Prostate gland (tissue), 2 donors: ENCODE measurements around the gene MAP3K20. TPM values are rescaled to one million over a fixed set of nuclear protein-coding genes. Genes with fewer than 3 reads are reported as not detected.

Experiments used
- DNase-seq: peaks from one replicate; pipeline ENCODE4 v3.0.0-alpha.2; 2019; ENCODE audit warnings: low spot score
- H3K27ac ChIP-seq, 2 donors: fragments of 200-600 bp; sonication (generic); 2 replicates each; pipeline ENCODE4 v1.5.1; 2017 to 2019
- H3K27me3 ChIP-seq: fragments of 200-600 bp; sonication (generic); replicated peaks from 2 replicates; pipeline ENCODE4 v1.5.1; 2019; ENCODE audit not compliant: insufficient read depth
- H3K36me3 ChIP-seq, 2 donors: fragments of 200-600 bp; sonication (generic); 1 replicate in 1 of 2; 2 replicates in 1 of 2; pipeline versions ENCODE4 v1.5.1 to v1.8.1; 2017 to 2019
- H3K4me1 ChIP-seq: fragments of 200-600 bp; sonication (generic); replicated peaks from 2 replicates; pipeline ENCODE4 v1.5.1; 2019
- H3K4me3 ChIP-seq, 2 donors: fragments of 200-600 bp; sonication (generic); 2 replicates each; pipeline ENCODE4 v1.5.1; 2017 to 2019
- H3K9me3 ChIP-seq: fragments of 200-600 bp; sonication (generic); 2 replicates; pipeline ENCODE4 v1.5.1; 2017
- POLR2A ChIP-seq: fragments of 450-650 bp; IDR thresholded peaks from one replicate; pipeline ENCODE4 v1.6.1; 2016; ENCODE audit warnings: antibody characterized with exemption, mild to moderate bottlenecking
- POLR2AphosphoS5 ChIP-seq: sonication (generic); formaldehyde crosslinking; IDR thresholded peaks from one replicate; pipeline ENCODE4 v1.6.1; 2017; ENCODE audit warnings: antibody characterized with exemption
- WGBS: methylation state at CpG from one replicate; pipeline ENCODE4 v1.1.5; 2018; 5-methylcytosine and 5-hydroxymethylcytosine counted together
- intact Hi-C: fragments of 100-400 bp; cut with DNase I; formaldehyde crosslinking; loops from one replicate; pipeline ENCODE4 v1.14.2; 2022
- total RNA-seq, 2 donors: library from RNA; depleted of rRNA; stranded (reverse); fragments of >200 nt; gene quantifications; one replicate each; pipeline ENCODE4 v1.1.0, GENCODE V29; 2016
- TF ChIP-seq, protein P1 (sequence below), 4 experiments: fragments of 200-600 bp in 2 of 4; fragments of 450-650 bp in 2 of 4; sonication (generic) in 2 of 4; IDR thresholded peaks; 1 replicate in 3 of 4; 2 replicates in 1 of 4; pipeline ENCODE4 v1.5.1; 2016 to 2019; ENCODE audit warnings: antibody characterized with exemption in 4 of 4, mild to moderate bottlenecking in 2 of 4, moderate library complexity in 2 of 4

MAP3K20 gene
- total RNA-seq, 2 donors from 2014 or later = 28.9 to 48.8 TPM

DNA sequence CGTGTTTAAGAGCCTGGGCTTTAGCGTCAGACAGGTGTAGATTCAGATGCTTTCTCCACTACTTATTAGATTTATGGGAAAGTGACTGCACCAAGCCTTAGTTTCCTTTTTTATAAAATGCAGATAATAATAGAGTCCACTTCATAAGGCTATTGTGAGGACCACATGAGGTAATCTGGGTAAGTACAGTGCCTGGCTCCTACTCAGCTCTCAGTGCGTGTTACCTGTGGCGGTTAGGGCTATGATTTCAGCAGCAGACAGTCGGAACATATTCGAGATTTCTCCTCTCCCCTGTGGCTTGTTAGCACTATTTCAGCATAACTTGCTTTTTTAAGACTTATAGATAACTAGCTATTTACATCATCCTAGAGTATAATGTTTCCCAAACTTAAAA is 32.0 kb downstream of the MAP3K20 start:
- Histone ChIP-seq H3K27ac (no peak overlapping the region), H3K4me3 (no peak overlapping the region), H3K9me3 (no peaks in the 10 kb centered on the region), H3K36me3 (no peaks in the 10 kb centered on the region), H3K27me3 (no peaks in the 10 kb centered on the region), H3K4me1 (no peaks in the 10 kb centered on the region)
- 90% methylated on average over 6 of the region's 6 CpGs for WGBS
- no peak for DNase-seq
- TF ChIP-seq, protein P1, sequence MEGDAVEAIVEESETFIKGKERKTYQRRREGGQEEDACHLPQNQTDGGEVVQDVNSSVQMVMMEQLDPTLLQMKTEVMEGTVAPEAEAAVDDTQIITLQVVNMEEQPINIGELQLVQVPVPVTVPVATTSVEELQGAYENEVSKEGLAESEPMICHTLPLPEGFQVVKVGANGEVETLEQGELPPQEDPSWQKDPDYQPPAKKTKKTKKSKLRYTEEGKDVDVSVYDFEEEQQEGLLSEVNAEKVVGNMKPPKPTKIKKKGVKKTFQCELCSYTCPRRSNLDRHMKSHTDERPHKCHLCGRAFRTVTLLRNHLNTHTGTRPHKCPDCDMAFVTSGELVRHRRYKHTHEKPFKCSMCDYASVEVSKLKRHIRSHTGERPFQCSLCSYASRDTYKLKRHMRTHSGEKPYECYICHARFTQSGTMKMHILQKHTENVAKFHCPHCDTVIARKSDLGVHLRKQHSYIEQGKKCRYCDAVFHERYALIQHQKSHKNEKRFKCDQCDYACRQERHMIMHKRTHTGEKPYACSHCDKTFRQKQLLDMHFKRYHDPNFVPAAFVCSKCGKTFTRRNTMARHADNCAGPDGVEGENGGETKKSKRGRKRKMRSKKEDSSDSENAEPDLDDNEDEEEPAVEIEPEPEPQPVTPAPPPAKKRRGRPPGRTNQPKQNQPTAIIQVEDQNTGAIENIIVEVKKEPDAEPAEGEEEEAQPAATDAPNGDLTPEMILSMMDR (IDR thresholded peaks at IDR 0.05) = no peak
- TF ChIP-seq POLR2A (no peak), POLR2AphosphoS5 (no peak)
- intact Hi-C loops = no loop called here

DNA sequence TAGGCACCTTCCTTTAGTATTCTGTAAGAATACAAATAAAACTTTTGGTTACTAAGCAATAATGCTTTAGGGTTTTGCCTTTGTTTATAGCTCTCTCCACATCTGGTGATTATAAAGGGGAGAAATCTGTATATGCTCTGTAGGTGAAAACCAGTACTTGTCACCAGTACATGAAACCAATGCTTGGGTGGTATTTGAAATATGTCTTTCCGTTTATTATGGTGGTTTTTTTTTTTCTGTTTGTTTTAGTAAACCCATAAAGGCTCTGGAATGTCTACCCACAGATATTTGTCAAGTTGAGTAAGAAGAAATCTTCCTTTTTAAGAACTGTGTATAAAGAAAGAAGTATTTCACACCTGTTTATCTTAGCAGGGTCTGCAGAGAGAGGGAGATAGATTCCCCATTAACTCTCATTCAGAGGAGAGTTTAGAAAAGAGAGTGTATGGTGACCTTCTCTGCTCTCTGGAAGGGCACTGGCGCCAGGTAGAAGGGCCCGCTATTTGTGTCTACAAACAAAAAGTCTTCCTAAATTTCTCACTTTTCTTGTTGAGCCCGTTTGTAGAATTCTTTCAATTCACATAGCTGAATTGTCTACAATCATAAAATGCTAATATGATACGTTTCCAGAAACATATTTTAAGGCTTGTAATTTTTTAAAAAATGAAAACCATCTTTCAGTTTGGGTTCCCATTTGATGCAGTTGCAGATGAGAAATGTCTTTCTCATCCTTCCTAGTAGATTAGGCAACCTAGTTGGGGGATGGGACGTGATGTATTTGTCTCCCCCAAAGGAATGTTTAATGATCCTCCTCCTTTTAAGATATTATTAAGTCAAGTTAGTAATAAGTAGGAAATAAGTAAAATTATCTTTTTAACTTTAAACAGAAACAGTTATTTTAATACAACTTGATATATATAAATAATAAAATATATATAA is 33.9 kb downstream of the MAP3K20 start:
- Histone ChIP-seq H3K27ac (peak overlapping the region in 1 of 2 donors; percentile 3), H3K27me3 (no peaks in the 10 kb centered on the region), H3K9me3 (no peaks in the 10 kb centered on the region), H3K4me3 (no peak overlapping the region), H3K36me3 (no peaks in the 10 kb centered on the region), H3K4me1 (no peaks in the 10 kb centered on the region)
- no peak for DNase-seq
- TF ChIP-seq POLR2AphosphoS5 (no peak), POLR2A (no peak)
- TF ChIP-seq, protein P1 (IDR thresholded peaks at IDR 0.05) = no peak
- intact Hi-C loops = no loop called here
- 20% methylated on average over 6 of the region's 6 CpGs for WGBS

DNA sequence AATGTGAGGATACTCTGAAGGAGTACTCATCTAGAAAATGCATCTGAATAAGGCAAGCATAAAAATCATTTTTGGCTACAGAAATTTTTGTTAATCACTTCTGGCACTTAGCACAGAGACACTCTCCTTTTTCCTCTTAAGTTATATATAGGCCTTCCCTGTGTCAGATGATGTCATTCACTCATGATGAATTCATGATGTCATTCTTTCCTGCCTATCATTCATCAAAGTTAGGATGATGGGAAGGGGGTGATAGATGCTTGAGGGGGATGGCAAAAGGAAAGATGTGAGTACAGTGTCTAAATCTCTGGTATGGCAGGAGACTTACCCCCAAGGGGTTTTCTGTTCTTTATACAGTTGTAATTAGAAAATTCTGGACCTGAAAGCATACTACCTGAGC is 42.0 kb downstream of the MAP3K20 start:
- Histone ChIP-seq H3K27ac (no peak overlapping the region), H3K9me3 (no peaks in the 10 kb centered on the region), H3K4me1 (no peaks in the 10 kb centered on the region), H3K4me3 (no peak overlapping the region), H3K36me3 (no peaks in the 10 kb centered on the region), H3K27me3 (no peaks in the 10 kb centered on the region)
- TF ChIP-seq POLR2A (no peak), POLR2AphosphoS5 (no peak)
- TF ChIP-seq, protein P1 (IDR thresholded peaks at IDR 0.05) = no peak
- DNase-seq = no peak
- intact Hi-C loops = no loop called here

DNA sequence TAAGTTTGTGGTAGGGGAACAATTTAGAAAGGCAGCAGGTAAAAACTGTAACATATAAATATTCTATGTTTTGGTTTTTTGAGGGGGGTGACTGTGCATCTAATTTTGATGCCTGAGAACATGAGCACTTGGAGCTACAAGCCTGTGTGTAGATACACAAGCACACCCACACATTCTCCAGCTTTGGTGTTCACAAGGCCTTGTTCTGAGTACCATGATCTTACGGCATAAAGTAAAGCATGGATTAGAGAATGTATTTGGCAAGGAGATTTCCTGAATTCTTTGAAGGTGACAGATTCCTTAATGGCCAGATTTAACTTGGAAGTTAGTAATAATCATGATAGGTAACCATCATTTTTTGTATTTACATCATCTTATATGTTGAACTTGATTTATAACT is 42.7 kb downstream of the MAP3K20 start:
- DNase-seq = no peak
- Histone ChIP-seq H3K36me3 (no peaks in the 10 kb centered on the region), H3K4me3 (no peak overlapping the region), H3K27ac (no peak overlapping the region), H3K9me3 (no peaks in the 10 kb centered on the region), H3K27me3 (no peaks in the 10 kb centered on the region), H3K4me1 (no peaks in the 10 kb centered on the region)
- intact Hi-C loops = no loop called here
- 83% methylated on average over 1 of the region's 1 CpG for WGBS
- TF ChIP-seq POLR2AphosphoS5 (no peak), POLR2A (no peak)
- TF ChIP-seq, protein P1 (IDR thresholded peaks at IDR 0.05) = no peak
